HepG2 (cell line): ENCODE results near the gene ANKRD52. TPM values are rescaled to one million over a fixed set of nuclear protein-coding genes. Genes with fewer than 3 reads are reported as not detected.

ENCODE experiments used
- BORCS8-MEF2B ChIP-seq: sonication (generic); formaldehyde crosslinking; IDR thresholded peaks from 2 replicates; pipeline ENCODE4 v1.8.0; 2022; ENCODE audit warnings: mild to moderate bottlenecking, missing genetic modification reagents
- EP300 ChIP-seq, 3 experiments: sonication (generic) in 1 of 3; formaldehyde crosslinking in 1 of 3; IDR thresholded peaks; 2 replicates each; pipeline versions ENCODE4 v1.5.1 to v1.6.1; 2011 to 2020; ENCODE audit warnings: low read depth in 2 of 3, low read length in 2 of 3, borderline replicate concordance in 1 of 3, improper control_type of control experiment in 1 of 3, mild to moderate bottlenecking in 1 of 3, missing genetic modification reagents in 1 of 3, moderate library complexity in 1 of 3
- ERF ChIP-seq: IDR thresholded peaks from 2 replicates; pipeline ENCODE4 v1.6.1; 2018; ENCODE audit warnings: missing biosample characterization, missing genetic modification reagents
- GPN1 ChIP-seq: sonication (generic); formaldehyde crosslinking; IDR thresholded peaks from 2 replicates; pipeline ENCODE4 v1.5.1; 2020; ENCODE audit warnings: missing genetic modification reagents, borderline replicate concordance
- GZF1 ChIP-seq: sonication (generic); formaldehyde crosslinking; IDR thresholded peaks from 2 replicates; pipeline ENCODE4 v1.5.1; 2020; ENCODE audit warnings: mild to moderate bottlenecking, missing genetic modification reagents
- KAT8 ChIP-seq: IDR thresholded peaks from 2 replicates; pipeline ENCODE4 v1.6.1; 2016; ENCODE audit warnings: missing genetic modification reagents, missing compliant biosample characterization
- KLF16 ChIP-seq, 2 experiments: sonication (generic) in 1 of 2; formaldehyde crosslinking in 1 of 2; IDR thresholded peaks; 2 replicates each; pipeline versions ENCODE4 v1.6.1 to v1.8.0; 2016 to 2023; ENCODE audit warnings: missing genetic modification reagents in 2 of 2, missing compliant biosample characterization in 1 of 2
- REPIN1 ChIP-seq: sonication (generic); formaldehyde crosslinking; IDR thresholded peaks from 2 replicates; pipeline ENCODE4 v1.8.0; 2022; ENCODE audit warnings: missing genetic modification reagents, low read depth, mild to moderate bottlenecking, borderline replicate concordance
- SMAD3 ChIP-seq: sonication (generic); formaldehyde crosslinking; IDR thresholded peaks from 2 replicates; pipeline ENCODE4 v1.4.0; 2020; ENCODE audit warnings: missing genetic modification reagents
- TARDBP ChIP-seq: sonication (generic); formaldehyde crosslinking; IDR thresholded peaks from 2 replicates; pipeline ENCODE4 v1.8.0; 2022; ENCODE audit warnings: mild to moderate bottlenecking, missing genetic modification reagents
- XRCC5 ChIP-seq: fragments of 200-400 bp; formaldehyde crosslinking; optimal IDR thresholded peaks from 2 replicates; pipeline ENCODE3; 2017; ENCODE audit warnings: mild to moderate bottlenecking, low read length
- ZNF230 ChIP-seq: sonication (generic); formaldehyde crosslinking; IDR thresholded peaks from 2 replicates; pipeline ENCODE4 v1.4.0; 2020; ENCODE audit warnings: mild to moderate bottlenecking, missing genetic modification reagents
- ZNF839 ChIP-seq: sonication (generic); formaldehyde crosslinking; IDR thresholded peaks from 2 replicates; pipeline ENCODE4 v1.4.0; 2020; ENCODE audit warnings: missing genetic modification reagents, mild to moderate bottlenecking, borderline replicate concordance
- polyA plus RNA-seq, 8 experiments: library from polyadenylated mRNA; depleted of rRNA in 3 of 8; stranded (reverse) in 7 of 8; unstranded in 1 of 8; fragments of >200 nt; fragmentation: Illumina TruSeq in 4 of 8; extraction: Trizol in 4 of 8; gene quantifications; 2 replicates each; pipeline versions ENCODE4 v1.2.1 to v1.2.3, GENCODE V29; 2011 to 2016; ENCODE audit warnings: low read depth in 4 of 8, missing spikeins in 1 of 8, mixed read lengths in 1 of 8; ENCODE audit not compliant: insufficient read depth in 1 of 8
- total RNA-seq, 5 experiments: library from RNA; depleted of rRNA; stranded (reverse); fragments of >200 nt; fragmentation: Illumina TruSeq; extraction: Trizol; gene quantifications; 2 replicates each; pipeline ENCODE4 v1.2.3, GENCODE V29; 2016; ENCODE audit warnings: low read depth in 1 of 5
- TF ChIP-seq, protein P1 (sequence below): sonication (generic); formaldehyde crosslinking; IDR thresholded peaks from 2 replicates; pipeline ENCODE4 v1.9.0; 2021; ENCODE audit warnings: missing genetic modification reagents, borderline replicate concordance
- TF ChIP-seq, protein P2 (sequence below): IDR thresholded peaks from 2 replicates; pipeline ENCODE4 v1.6.1; 2012; ENCODE audit warnings: inconsistent platforms
- TF ChIP-seq, protein P3 (sequence below): sonication (generic); formaldehyde crosslinking; IDR thresholded peaks from 2 replicates; pipeline ENCODE4 v1.4.0; 2020; ENCODE audit warnings: mild to moderate bottlenecking, missing genetic modification reagents
- TF ChIP-seq, protein P4 (sequence below): sonication (generic); formaldehyde crosslinking; IDR thresholded peaks from 2 replicates; pipeline ENCODE4 v1.4.0; 2020; ENCODE audit warnings: missing genetic modification reagents
- TF ChIP-seq, protein P5 (sequence below): sonication (generic); formaldehyde crosslinking; IDR thresholded peaks from 2 replicates; pipeline ENCODE4 v1.4.0; 2020; ENCODE audit warnings: low read depth, missing genetic modification reagents

ANKRD52 gene
- total and polyA plus RNA-seq, 2 of the 13 experiments (the other 11 are each of a cell fraction or from before 2014, with no cell fraction given): 7.8 to 9.2 TPM

DNA sequence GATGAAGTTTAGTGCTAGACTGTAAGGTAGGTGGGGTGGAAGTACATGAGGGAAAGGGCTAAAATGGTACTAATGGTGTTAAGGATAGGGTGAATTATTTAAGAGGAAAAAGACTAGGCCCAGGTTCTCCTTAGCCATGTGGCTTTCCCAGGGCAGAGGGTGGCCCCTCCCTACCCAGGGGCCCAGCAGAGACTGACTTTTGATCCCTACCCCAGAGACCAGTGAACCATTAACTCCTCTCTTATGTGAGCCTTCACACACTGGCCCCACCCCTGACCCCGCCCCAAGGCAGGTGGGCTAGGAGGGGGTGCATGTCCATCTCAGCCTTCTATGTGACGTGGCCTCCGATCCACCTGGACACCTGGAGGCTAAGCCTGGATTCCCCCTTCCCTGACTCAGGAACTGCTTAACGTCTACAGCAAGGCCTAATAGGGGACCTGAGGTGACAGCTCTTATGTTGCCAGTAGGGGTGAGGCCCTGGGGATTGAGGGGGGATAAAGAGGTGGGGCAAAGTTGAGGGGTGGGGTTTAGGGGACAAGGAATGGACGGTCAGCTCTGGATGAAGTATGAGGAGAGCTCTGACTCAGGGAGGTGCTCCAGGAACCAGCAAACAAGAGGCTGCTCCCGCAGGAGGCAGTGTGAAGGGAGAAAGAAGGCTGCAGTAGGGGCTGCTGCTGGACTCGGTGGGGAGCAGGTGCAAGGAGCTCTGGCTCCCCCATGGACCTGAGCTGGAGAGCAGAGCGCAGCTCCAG, 27.6 kb downstream of the ANKRD52 start (continued):
- TF ChIP-seq, protein P1, sequence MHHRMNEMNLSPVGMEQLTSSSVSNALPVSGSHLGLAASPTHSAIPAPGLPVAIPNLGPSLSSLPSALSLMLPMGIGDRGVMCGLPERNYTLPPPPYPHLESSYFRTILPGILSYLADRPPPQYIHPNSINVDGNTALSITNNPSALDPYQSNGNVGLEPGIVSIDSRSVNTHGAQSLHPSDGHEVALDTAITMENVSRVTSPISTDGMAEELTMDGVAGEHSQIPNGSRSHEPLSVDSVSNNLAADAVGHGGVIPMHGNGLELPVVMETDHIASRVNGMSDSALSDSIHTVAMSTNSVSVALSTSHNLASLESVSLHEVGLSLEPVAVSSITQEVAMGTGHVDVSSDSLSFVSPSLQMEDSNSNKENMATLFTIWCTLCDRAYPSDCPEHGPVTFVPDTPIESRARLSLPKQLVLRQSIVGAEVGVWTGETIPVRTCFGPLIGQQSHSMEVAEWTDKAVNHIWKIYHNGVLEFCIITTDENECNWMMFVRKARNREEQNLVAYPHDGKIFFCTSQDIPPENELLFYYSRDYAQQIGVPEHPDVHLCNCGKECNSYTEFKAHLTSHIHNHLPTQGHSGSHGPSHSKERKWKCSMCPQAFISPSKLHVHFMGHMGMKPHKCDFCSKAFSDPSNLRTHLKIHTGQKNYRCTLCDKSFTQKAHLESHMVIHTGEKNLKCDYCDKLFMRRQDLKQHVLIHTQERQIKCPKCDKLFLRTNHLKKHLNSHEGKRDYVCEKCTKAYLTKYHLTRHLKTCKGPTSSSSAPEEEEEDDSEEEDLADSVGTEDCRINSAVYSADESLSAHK: no peak
- TF ChIP-seq, protein P2, sequence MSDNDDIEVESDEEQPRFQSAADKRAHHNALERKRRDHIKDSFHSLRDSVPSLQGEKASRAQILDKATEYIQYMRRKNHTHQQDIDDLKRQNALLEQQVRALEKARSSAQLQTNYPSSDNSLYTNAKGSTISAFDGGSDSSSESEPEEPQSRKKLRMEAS: peak; percentile 93
- TF ChIP-seq SMAD3 (CRISPR knock-in tag) (no peak; the same call in 1 of the 2 replicates), BORCS8-MEF2B (CRISPR knock-in tag) (no peak), ZNF839 (CRISPR knock-in tag) (peak; percentile 74; the same call in 1 of the 2 replicates), TARDBP (peak; percentile 63), EP300 (IDR thresholded peaks at IDR 0.05; ENCODE audit: low read depth in 2 of 2, low read length in 2 of 2) (0 out of 4 replicates have a peak, but pooled peaks of 1 of the 2 experiments have one; percentile 32), EP300 (CRISPR knock-in tag; IDR thresholded peaks at IDR 0.05; ENCODE audit: borderline replicate concordance) (peak; percentile 5; the same call in 1 of the 2 replicates), KAT8 (CRISPR knock-in tag) (peak; percentile 62; the same call in 1 of the 2 replicates), ZNF230 (CRISPR knock-in tag) (0 out of 2 replicates have a peak, but pooled peaks have one; percentile 69), GZF1 (no peak), GPN1 (CRISPR knock-in tag) (no peak), XRCC5 (peak; percentile 2), REPIN1 (CRISPR knock-in tag) (peak; percentile 25; the same call in 1 of the 2 replicates), KLF16 (CRISPR knock-in tag; IDR thresholded peaks at IDR 0.05) (peak in 1 of 2 experiments; percentile 78; a peak in 2 of 4 replicates), ERF (CRISPR knock-in tag) (peak; percentile 45; the same call in 1 of the 2 replicates)
- TF ChIP-seq, protein P3, sequence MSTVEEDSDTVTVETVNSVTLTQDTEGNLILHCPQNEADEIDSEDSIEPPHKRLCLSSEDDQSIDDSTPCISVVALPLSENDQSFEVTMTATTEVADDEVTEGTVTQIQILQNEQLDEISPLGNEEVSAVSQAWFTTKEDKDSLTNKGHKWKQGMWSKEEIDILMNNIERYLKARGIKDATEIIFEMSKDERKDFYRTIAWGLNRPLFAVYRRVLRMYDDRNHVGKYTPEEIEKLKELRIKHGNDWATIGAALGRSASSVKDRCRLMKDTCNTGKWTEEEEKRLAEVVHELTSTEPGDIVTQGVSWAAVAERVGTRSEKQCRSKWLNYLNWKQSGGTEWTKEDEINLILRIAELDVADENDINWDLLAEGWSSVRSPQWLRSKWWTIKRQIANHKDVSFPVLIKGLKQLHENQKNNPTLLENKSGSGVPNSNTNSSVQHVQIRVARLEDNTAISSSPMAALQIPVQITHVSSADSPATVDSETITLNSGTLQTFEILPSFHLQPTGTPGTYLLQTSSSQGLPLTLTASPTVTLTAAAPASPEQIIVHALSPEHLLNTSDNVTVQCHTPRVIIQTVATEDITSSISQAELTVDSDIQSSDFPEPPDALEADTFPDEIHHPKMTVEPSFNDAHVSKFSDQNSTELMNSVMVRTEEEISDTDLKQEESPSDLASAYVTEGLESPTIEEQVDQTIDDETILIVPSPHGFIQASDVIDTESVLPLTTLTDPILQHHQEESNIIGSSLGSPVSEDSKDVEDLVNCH (CRISPR knock-in tag): no peak
- TF ChIP-seq, protein P4, sequence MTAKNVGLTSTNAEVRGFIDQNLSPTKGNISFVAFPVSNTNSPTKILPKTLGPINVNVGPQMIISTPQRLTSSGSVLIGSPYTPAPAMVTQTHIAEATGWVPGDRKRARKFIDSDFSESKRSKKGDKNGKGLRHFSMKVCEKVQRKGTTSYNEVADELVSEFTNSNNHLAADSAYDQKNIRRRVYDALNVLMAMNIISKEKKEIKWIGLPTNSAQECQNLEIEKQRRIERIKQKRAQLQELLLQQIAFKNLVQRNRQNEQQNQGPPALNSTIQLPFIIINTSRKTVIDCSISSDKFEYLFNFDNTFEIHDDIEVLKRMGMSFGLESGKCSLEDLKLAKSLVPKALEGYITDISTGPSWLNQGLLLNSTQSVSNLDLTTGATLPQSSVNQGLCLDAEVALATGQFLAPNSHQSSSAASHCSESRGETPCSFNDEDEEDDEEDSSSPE (CRISPR knock-in tag): no peak
- TF ChIP-seq, protein P5, sequence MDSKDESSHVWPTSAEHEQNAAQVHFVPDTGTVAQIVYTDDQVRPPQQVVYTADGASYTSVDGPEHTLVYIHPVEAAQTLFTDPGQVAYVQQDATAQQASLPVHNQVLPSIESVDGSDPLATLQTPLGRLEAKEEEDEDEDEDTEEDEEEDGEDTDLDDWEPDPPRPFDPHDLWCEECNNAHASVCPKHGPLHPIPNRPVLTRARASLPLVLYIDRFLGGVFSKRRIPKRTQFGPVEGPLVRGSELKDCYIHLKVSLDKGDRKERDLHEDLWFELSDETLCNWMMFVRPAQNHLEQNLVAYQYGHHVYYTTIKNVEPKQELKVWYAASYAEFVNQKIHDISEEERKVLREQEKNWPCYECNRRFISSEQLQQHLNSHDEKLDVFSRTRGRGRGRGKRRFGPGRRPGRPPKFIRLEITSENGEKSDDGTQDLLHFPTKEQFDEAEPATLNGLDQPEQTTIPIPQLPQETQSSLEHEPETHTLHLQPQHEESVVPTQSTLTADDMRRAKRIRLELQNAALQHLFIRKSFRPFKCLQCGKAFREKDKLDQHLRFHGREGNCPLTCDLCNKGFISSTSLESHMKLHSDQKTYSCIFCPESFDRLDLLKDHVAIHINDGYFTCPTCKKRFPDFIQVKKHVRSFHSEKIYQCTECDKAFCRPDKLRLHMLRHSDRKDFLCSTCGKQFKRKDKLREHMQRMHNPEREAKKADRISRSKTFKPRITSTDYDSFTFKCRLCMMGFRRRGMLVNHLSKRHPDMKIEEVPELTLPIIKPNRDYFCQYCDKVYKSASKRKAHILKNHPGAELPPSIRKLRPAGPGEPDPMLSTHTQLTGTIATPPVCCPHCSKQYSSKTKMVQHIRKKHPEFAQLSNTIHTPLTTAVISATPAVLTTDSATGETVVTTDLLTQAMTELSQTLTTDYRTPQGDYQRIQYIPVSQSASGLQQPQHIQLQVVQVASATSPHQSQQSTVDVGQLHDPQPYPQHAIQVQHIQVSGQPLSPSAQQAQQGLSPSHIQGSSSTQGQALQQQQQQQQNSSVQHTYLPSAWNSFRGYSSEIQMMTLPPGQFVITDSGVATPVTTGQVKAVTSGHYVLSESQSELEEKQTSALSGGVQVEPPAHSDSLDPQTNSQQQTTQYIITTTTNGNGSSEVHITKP (CRISPR knock-in tag): no peak
